Vagina (tissue), 2 donors: ENCODE data around the gene ITM2C. TPM values are rescaled to one million over a fixed set of nuclear protein-coding genes. Genes with fewer than 3 reads are reported as not detected.

Experiments
- DNase-seq, 2 donors: peaks; one replicate each; pipeline ENCODE4 v3.0.0-alpha.2; 2017; ENCODE audit errors: extremely low spot score in 2 of 2
- H3K27ac ChIP-seq: fragments of 200-600 bp; sonication (generic); one replicate; pipeline ENCODE4 v1.5.1; 2019
- H3K27me3 ChIP-seq: fragments of 200-600 bp; sonication (generic); one replicate; pipeline ENCODE4 v1.5.1; 2019
- H3K36me3 ChIP-seq, 2 donors: fragments of 200-600 bp; sonication (generic); one replicate each; pipeline ENCODE4 v1.5.1; 2017 to 2019
- H3K4me1 ChIP-seq: fragments of 200-600 bp; sonication (generic); one replicate; pipeline ENCODE4 v1.5.1; 2019
- H3K4me3 ChIP-seq, 2 donors: fragments of 200-600 bp; sonication (generic); 1 replicate in 1 of 2; 2 replicates in 1 of 2; pipeline ENCODE4 v1.5.1; 2016 to 2019
- H3K9me3 ChIP-seq: fragments of 200-600 bp; sonication (generic); one replicate; pipeline ENCODE4 v1.5.1; 2019
- POLR2A ChIP-seq, 2 donors: fragments of 450-650 bp; IDR thresholded peaks; one replicate each; pipeline ENCODE4 v1.6.1; 2017; ENCODE audit warnings: antibody characterized with exemption in 2 of 2, mild to moderate bottlenecking in 2 of 2, moderate library complexity in 2 of 2
- POLR2AphosphoS5 ChIP-seq, 2 donors: sonication (generic); formaldehyde crosslinking; IDR thresholded peaks; one replicate each; pipeline ENCODE4 v1.9.0; 2017; ENCODE audit warnings: antibody characterized with exemption in 2 of 2, mild to moderate bottlenecking in 2 of 2, low read depth in 1 of 2; ENCODE audit not compliant: insufficient read depth in 1 of 2
- intact Hi-C: fragments of 100-400 bp; cut with DNase I; formaldehyde crosslinking; loops from one replicate; pipeline ENCODE4 v1.15.1; 2023
- total RNA-seq: library from RNA; depleted of rRNA; stranded (reverse); fragments of >200 nt; gene quantifications from one replicate; pipeline ENCODE4 v1.2.3, GENCODE V29; 2016
- TF ChIP-seq, protein P1 (sequence below), 3 experiments: fragments of 450-650 bp in 2 of 3; fragments of 200-600 bp in 1 of 3; sonication (generic) in 1 of 3; IDR thresholded peaks; one replicate each; pipeline ENCODE4 v1.5.1; 2017 to 2019; ENCODE audit warnings: antibody characterized with exemption in 3 of 3, mild to moderate bottlenecking in 2 of 3, moderate library complexity in 2 of 3

Gene ITM2C
- total RNA-seq, 1 donor from 2014 or later = 86.2 TPM

DNA sequence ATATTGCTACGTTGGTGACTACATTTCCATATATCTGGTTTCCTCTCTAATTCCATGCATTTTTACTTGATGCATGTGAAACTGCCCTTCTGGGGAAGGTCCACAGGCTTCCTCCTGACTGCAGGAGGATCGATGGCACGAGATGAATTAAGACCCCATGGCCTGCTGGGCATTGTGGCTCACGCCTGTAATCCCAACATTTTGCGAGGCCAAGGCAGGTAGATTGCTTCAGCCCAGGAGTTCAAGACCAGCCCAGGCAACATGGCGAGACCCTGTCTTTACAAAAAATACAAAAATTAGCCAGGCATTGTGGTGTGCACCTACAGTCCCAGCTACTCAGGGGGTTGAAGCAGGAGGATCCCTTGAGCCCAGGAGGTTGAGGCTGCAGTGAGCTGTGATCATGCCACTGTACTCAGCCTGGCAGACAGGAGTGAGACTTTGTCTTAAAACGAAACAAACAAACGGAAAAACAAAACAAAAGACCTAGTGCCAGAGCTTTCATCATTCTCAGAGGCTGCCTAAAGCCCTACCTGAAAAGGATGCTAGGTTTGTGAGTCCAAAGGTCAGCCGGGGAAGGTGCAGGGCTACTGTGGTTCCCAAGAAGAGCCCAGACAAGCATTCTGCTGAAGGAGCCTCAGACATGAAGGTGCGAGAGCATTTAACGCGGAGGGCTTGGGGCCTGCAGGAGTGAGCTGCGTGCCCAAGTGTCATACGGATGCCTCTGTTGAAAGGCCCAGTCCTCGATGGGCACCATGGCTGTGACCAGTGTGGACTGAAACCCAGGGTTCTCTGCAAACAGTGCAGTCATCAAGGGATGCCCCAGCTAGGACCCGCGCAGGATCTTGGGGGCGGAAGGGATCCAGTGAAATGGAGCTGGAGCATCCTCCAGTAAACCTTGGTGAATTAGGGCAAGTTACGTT, 38.7 kb downstream of the ITM2C start:
- intact Hi-C loops = no loop called here
- DNase-seq = peak; percentile 60 to 84

DNA sequence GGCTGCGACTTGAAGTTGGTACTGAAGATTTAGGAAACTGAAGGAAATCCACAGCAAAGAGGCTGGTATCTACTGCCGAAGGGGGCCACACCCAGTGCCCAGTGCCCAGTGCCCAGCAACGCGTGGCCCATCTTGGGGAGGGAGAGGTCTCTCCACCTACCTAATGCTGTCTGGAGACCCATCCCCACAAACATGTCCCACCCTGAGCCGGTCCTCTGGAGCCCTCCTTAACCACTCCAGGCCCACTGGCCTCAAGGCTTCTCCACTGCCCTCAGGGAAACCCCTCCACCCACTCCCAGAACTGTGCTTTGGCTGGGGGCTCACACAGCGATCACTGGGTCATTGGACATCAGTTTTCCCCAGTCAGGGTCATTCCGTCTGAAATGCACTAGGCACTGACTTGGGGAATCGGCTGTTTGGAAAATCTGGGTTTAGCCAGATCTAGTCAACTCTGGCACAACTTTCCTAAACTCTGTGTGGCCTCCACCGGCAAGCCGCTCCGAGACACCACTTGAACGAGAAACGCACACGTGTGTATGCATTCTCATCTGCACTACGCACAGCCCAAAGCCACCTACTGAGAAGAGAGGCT, 40.2 kb downstream of the ITM2C start:
- no peaks in the 10 kb centered on the region for H3K36me3 ChIP-seq
- DNase-seq = peak; percentile 78 to 85
- intact Hi-C loops = no loop called here

More for the DNA sequence above, 38.7 kb downstream of the ITM2C start:
- H3K4me3 ChIP-seq = no peak overlapping the region
- H3K4me1 ChIP-seq = peaks cover 4% of the 10 kb centered on the region
- H3K36me3 ChIP-seq = no peaks in the 10 kb centered on the region
- no peaks in the 10 kb centered on the region for H3K27me3 ChIP-seq
- no peaks in the 10 kb centered on the region for H3K9me3 ChIP-seq
- H3K27ac ChIP-seq = no peak overlapping the region
- TF ChIP-seq POLR2A (IDR thresholded peaks at IDR 0.05) (no peak), POLR2AphosphoS5 (IDR thresholded peaks at IDR 0.05; ENCODE audit: insufficient read depth in 1 of 2, low read depth in 1 of 2) (no peak)
- TF ChIP-seq, protein P1, sequence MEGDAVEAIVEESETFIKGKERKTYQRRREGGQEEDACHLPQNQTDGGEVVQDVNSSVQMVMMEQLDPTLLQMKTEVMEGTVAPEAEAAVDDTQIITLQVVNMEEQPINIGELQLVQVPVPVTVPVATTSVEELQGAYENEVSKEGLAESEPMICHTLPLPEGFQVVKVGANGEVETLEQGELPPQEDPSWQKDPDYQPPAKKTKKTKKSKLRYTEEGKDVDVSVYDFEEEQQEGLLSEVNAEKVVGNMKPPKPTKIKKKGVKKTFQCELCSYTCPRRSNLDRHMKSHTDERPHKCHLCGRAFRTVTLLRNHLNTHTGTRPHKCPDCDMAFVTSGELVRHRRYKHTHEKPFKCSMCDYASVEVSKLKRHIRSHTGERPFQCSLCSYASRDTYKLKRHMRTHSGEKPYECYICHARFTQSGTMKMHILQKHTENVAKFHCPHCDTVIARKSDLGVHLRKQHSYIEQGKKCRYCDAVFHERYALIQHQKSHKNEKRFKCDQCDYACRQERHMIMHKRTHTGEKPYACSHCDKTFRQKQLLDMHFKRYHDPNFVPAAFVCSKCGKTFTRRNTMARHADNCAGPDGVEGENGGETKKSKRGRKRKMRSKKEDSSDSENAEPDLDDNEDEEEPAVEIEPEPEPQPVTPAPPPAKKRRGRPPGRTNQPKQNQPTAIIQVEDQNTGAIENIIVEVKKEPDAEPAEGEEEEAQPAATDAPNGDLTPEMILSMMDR (IDR thresholded peaks at IDR 0.05) = no peak

DNA sequence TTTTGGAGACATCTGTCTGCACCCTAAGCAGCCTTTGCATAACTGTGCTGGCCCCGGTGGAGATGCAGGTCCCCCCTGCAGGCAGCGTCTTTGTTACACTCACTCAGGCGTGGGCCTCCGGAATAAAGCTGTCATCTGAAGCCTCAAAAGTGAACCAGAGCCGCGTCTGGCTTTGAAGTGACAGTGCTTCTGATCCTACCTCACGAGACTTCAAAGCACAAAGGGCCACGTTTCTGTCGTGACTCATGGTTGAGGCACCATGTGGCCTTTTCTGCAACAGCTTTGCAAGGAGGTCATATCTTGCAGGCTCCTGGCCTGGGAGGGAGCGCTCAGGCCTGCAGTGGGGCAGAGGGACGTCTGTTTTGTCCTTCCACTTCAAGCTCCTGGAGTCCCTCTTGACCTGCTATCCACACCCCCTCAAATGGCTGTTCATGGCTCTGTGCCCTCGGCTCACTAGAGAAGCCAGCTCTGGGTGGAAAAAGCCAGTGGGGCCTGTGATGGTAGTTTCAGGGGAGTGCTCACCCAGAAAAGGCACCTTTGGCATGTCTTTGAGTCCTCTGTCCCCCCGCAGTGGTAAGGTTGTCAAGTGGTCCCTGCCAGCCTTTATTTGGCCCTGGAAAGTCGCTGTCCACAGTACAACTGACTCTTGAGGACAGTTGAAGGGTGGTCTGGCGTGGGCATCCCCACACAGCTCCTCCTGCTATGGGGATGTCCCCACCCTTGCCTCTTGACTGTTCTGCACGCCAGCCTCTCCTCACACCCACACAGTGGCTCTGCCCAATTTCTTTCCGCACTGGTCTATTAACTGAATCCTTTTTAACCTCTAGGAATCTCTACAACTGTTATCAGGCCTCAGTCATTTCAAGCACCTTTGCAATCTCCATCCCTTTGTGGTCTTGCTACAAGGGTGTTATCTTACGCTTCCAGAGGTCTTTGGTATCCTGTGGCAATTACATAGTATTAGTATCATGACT, 41.0 kb downstream of the ITM2C start:
- Histone ChIP-seq H3K27ac (no peak overlapping the region), H3K4me1 (peaks cover 8% of the 10 kb centered on the region), H3K4me3 (no peak overlapping the region), H3K27me3 (no peaks in the 10 kb centered on the region), H3K36me3 (no peaks in the 10 kb centered on the region), H3K9me3 (no peaks in the 10 kb centered on the region)
- peak; percentile 55 to 77 for DNase-seq
- TF ChIP-seq POLR2AphosphoS5 (IDR thresholded peaks at IDR 0.05; ENCODE audit: insufficient read depth in 1 of 2, low read depth in 1 of 2) (no peak), POLR2A (IDR thresholded peaks at IDR 0.05) (no peak)
- TF ChIP-seq, protein P1 (IDR thresholded peaks at IDR 0.05) = no peak
- intact Hi-C loops = no loop called here

More for the DNA sequence above, 40.2 kb downstream of the ITM2C start:
- H3K27me3 ChIP-seq = no peaks in the 10 kb centered on the region
- H3K27ac ChIP-seq = no peak overlapping the region
- H3K4me1 ChIP-seq = peaks cover 8% of the 10 kb centered on the region
- TF ChIP-seq, protein P1 (IDR thresholded peaks at IDR 0.05) = no peak
- H3K4me3 ChIP-seq = no peak overlapping the region
- H3K9me3 ChIP-seq = no peaks in the 10 kb centered on the region

DNA sequence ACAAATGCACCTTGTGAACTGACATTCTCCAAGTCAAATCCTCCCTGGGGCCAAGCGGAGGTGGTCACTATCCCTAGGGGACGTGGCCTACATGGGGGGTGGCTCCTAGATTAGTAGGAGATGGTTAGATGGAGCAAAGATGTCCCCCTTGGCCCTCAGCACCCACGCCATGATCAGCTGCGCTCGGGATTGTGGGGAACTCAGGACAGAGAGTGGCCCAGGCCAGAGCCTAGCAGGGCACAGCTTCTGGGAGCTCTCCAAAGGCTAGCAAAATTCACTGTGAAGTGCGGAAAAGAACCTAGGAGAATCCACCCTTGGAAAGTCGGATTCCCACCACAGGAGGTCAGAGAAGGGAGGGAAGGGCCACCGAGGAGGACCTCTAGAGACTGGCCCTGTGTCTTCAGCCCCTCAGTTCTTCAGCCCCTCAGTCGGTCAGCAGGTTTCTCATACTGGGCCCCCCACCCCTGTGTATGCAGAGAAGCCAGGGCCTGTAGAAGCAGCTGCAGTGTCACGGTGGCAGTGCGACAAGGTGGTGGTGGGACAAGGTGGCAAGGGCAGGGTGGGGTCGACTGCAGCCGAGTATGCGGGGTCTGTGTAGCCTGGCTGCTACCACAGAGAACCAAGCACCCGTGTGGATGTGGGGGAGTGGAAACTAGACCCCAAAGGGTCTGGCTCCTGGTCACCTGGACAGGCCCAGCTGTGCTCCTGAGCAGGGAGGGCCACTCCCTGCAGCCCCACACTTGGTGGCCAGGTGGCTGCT, 41.9 kb downstream of the ITM2C start:
- no peaks in the 10 kb centered on the region for H3K36me3 ChIP-seq
- no peaks in the 10 kb centered on the region for H3K9me3 ChIP-seq
- no peaks in the 10 kb centered on the region for H3K27me3 ChIP-seq
- peaks cover 8% of the 10 kb centered on the region for H3K4me1 ChIP-seq
- no peak overlapping the region for H3K27ac ChIP-seq
- DNase-seq = peak; percentile 72 to 77
- TF ChIP-seq POLR2AphosphoS5 (IDR thresholded peaks at IDR 0.05; ENCODE audit: insufficient read depth in 1 of 2, low read depth in 1 of 2) (no peak), POLR2A (IDR thresholded peaks at IDR 0.05) (no peak)
- TF ChIP-seq, protein P1 (IDR thresholded peaks at IDR 0.05) = no peak
- intact Hi-C loops = no loop called here
- no peak overlapping the region for H3K4me3 ChIP-seq
